DND-41 (cell line): Measurements from ENCODE around the gene APOD.

Experiments
- EZH2 ChIP-seq: IDR thresholded peaks from 3 replicates; pipeline ENCODE4 v1.6.1; 2012; ENCODE audit warnings: borderline replicate concordance, low read depth, mild to moderate bottlenecking, moderate library complexity, low read length, inconsistent platforms; ENCODE audit not compliant: severe bottlenecking
- TF ChIP-seq, protein P1 (sequence below): IDR thresholded peaks from 2 replicates; pipeline ENCODE4 v1.5.1; 2012; ENCODE audit warnings: borderline replicate concordance, low read length, moderate library complexity, mild to moderate bottlenecking; ENCODE audit not compliant: poor library complexity, severe bottlenecking; ENCODE audit errors: extremely low read depth

DNA sequence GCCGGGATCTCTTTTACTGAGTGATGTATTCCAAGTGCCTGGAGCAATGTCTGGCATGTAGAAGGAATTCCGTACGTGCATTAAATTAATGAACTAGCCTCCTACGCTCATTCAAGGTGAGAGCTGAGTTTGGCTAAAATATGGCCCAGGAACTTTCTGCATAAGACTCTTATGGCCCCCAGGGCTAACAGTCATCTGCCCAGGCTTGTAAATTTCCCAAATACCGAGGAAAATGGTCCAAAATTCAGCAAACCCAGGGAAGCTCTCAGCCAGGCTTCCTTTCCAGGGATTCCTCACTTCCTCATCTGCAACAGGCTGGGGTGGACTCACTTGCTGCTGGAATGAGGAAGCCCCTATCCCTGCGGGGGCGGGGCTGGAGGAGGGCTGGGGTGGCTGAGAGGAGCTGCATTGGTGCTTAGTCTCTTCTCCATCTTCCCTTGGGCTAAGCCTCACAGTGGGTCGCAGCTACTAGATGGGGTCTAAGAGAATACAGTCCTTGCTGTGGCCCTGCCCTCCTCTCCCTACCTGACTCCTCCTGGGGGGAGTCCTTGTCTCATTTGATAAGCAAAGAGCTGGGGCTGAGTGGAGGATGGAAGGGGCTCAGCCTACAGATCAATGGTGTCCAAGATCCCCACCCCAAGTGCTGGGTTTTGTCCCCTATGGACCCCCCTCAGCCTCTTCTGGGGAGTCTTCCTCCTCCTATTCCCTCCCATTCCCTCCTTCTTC, 28.5 kb upstream of the APOD start:
- TF ChIP-seq, protein P1, sequence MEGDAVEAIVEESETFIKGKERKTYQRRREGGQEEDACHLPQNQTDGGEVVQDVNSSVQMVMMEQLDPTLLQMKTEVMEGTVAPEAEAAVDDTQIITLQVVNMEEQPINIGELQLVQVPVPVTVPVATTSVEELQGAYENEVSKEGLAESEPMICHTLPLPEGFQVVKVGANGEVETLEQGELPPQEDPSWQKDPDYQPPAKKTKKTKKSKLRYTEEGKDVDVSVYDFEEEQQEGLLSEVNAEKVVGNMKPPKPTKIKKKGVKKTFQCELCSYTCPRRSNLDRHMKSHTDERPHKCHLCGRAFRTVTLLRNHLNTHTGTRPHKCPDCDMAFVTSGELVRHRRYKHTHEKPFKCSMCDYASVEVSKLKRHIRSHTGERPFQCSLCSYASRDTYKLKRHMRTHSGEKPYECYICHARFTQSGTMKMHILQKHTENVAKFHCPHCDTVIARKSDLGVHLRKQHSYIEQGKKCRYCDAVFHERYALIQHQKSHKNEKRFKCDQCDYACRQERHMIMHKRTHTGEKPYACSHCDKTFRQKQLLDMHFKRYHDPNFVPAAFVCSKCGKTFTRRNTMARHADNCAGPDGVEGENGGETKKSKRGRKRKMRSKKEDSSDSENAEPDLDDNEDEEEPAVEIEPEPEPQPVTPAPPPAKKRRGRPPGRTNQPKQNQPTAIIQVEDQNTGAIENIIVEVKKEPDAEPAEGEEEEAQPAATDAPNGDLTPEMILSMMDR = no peak
- TF ChIP-seq EZH2 = no peak
